ENCODE data around the gene COG7.
"Not testable (repeated sequence)": the region's sequence is repeated elsewhere in the genome, so short reads cannot be mapped to it uniquely, and the experiment has no call there.

The COG7 gene

DNA sequence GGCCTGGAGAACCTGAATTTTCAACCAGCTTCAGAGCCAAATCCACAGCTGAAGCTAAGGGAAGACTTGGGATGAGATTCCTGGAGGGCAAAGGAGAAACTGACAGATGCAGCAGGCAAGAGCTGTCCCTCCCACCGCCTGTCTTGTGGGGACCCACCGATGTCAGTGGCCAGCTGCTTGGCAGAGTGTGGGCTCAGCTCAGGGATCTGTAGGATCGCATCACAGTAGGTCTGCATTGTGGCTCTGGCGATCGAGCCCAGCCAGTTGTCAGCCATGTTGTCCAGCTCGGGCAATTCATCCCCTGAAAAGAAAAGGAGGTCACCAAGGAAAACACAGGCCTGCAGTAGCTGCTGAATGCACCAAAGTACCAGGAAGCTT is 60.8 kb downstream of the COG7 start:
- no peak for DNase-seq (ENCODE audit: low read depth)
- no peak overlapping the region for H3K4me3 ChIP-seq (ENCODE audit: low read depth, low read length)

DNA sequence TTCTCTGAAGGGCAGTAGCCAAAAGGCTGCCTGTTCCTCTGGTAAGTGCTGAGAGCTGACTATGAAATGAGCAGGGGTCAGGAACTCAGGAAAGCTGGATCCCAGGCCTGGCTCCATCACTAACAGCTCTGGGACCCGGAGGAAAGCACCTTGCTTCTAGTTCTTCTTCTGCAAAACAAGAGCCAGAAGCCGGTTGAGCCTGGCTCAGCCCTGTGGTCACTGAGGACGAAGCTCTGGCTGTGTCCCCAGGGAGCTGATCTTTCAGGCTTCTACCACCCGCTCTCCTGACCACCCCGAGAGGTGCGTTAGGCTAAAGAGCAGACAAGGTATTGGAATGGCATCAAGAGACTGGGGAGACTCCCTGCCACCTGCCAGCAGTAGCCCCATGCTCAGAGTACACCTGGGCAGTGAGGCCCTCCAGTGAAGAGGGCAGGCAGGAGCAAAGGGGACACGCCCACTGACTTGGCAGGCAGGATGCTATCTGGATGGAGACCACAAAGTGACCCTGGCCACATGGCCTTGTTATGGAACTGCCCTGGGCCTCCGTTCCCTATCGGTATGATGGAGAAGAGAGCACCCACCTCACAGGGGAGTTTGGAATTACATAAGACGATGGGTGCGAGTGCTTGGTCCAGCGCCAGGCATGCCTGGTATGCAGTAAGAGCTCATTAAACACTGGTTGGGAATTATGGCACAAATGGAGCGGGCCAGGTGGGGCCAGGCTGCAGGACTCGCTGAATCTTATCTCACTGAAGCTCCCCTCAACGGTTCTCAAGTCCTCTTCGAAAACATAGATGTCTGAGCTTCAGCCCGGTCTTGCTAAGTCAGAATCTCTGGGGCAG is 61.4 kb downstream of the COG7 start:
- no peak for DNase-seq (ENCODE audit: low read depth)
- no peak overlapping the region for H3K4me3 ChIP-seq (ENCODE audit: low read depth, low read length)

DNA sequence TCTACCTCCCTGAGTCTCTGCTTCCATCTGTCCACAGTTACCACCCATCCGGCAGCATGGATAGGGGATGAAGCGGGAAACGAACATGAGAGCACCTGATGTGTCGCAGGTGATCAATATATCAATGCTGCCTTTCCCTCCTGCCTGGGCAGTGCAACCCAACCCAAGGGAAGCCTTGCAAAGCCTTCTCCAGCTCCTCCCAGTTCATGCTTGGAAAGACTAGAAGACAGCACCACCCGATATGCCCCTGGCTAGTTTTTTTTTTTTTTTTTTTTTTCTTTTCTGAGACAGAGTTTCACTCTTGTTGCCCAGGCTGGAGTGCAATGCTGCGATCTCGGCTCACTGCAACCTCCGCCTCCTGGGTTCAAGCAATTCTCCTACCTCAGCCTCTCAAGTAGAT is 63.1 kb downstream of the COG7 start:
- H3K4me3 ChIP-seq (ENCODE audit: low read depth, low read length); DNase-seq (ENCODE audit: low read depth): not testable (repeated sequence)

DNA sequence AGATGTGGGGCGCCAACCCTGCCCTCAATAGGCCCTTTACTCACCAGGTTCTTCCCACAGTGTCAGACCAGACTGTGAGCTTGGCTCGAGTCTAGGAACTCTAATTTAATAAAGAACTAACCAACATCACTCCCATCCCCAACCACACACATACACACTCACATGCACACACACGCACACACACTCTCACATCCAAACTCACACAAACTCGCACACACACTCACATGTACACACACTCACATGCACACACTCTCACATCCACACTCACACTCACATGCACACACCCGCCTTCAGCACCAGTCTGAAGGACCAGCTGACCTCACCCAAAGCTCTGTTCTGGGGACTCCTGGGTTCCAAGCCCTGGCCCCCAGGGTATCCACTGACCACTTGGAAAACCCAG is 63.8 kb downstream of the COG7 start:
- H3K4me3 ChIP-seq (ENCODE audit: low read depth, low read length): no peak overlapping the region
- no peak for DNase-seq (ENCODE audit: low read depth)

DNA sequence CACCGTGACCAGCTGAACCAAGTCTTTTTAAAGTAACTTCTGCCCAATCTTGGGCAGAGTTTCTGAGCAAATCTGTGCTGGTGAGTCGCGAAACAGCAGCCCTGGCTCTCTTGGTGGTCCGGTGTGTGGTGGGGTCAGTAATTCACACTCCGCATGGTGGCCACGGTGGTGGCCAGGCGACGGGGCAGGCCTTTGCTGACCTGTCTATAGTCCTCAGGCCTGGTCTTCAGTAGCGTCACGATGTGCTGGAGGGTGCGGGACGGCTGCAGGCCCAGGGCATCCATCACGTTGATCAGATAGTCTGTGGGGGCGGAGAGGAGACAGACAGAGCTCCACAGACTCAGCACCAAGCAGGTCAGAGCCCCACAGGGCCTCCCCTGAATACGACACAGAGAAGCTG is 64.2 kb downstream of the COG7 start:
- no peak overlapping the region for H3K4me3 ChIP-seq (ENCODE audit: low read depth, low read length)
- no peak for DNase-seq (ENCODE audit: low read depth)

DNA sequence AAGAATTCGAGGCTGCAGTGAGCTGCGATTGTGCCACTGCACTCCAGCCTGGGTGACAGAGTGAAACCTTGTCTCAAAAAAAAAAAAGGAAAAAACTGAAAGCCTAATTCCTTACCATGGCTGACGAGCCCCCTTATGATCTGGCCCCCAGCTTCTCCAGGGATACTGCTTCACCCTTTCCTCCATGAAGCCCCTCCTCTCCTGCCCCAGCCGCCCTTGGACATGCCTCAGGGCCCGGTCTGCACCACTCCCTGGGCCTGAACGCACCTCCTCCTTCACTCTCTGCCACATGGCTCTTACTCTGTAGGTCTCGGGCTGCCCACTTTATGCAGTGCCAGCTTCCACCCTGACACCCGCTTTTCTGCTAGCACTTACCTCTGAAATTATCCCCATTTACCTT is 65.3 kb downstream of the COG7 start:
- no peak for DNase-seq (ENCODE audit: low read depth)
- no peak overlapping the region for H3K4me3 ChIP-seq (ENCODE audit: low read depth, low read length)

DNA sequence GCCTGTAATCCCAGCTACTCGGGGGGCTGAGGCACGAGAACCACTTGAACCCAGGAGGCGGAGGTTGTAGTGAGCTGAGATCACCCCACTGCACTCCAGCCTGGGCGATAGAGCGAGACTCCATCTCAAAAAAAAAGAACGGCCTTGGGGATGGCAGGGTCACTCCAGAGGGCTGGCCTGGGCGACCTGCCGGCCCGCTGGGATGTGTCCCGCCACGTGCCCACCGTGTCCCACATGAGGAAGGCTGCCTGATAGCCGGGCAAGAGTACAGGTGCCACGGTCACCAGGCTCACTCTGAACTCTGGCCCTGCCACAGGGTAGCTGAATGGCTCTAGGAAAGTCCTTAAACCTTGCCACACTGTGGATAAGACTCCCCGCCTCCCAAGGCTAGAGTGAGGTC is 67.5 kb downstream of the COG7 start:
- no peak overlapping the region for H3K4me3 ChIP-seq (ENCODE audit: low read depth, low read length)
- no peak for DNase-seq (ENCODE audit: low read depth)

DNA sequence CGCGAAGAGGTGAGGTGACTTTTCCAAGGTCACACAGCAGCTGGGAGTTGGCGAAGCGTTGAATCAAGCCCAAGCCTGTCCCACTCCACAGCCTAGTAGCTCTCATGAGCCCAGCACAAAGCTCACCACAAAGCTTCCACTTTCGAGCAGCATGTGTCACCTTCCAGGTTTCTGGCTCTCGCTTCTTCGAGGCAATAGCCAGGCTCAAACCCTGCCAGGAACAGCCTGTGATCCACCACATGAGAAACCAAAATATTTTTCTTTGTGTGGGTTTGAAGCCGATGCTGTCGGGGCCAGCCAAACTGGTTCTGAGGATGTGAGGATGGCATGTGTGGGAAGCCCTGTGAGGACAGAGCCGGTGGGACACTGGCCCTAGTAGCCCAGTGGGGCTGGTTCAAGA is 68.1 kb downstream of the COG7 start:
- DNase-seq (ENCODE audit: low read depth): no peak
- no peak overlapping the region for H3K4me3 ChIP-seq (ENCODE audit: low read depth, low read length)

DNA sequence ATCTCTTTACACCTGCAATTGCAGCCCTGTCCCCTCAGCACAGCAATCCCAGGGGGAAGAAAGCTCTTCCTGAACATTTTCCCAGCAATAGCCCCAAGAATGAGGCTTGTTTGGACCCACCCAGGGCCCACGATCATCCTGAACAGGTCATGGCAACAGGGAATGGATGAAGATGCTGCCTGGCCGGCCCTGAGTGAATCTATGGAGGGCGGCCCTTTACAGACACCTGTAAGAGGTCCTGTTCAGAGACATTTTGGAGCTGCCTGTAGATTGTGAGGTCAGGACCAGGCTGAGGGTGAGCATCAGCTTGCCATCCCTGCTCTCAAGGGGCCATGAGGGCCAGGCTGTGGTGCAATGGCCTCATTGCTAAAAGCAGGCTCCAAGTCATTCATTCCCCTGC is 69.1 kb downstream of the COG7 start:
- no peak overlapping the region for H3K4me3 ChIP-seq (ENCODE audit: low read depth, low read length)
- no peak for DNase-seq (ENCODE audit: low read depth)

DNA sequence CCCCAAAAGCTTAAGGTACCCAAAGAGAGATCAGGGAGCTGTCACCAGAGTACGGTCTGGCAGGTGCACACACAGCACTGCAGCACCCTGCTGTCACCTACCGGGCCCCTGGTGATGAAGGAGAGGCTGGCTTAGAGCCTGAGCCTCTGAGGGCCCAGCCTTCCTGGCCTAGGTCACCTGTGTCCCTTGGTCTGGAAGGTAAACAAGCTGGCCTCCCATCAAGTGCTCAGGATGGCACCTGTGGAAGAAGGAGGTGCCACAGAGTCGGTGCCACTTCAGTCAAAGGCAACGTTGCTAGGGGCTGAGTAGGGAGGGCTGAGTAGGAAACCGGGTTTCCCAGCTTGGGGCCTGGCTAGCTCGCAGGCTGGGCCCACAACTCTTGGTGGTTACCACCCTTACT is 70.7 kb downstream of the COG7 start:
- H3K4me3 ChIP-seq (ENCODE audit: low read depth, low read length): no peak overlapping the region
- DNase-seq (ENCODE audit: low read depth): no peak

DNA sequence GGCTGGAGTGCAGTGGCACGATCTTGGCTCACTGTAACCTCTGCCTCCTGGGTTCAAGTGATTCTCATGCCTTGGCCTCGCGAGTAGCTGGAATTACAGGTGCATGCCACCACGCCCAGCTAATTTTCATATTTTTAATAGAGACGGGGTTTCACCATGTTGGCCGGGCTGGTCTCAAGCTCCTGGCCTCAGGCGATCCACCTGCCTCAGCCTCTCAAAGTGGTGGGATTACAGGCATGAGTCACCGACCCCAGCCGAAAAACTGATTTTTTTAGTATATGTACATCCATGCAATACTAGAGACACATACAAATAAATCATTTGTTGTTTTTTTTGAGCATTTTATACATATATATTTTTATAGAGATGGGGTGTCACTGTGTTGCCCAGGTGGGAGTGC is 71.3 kb downstream of the COG7 start:
- H3K4me3 ChIP-seq (ENCODE audit: low read depth, low read length); DNase-seq (ENCODE audit: low read depth): not testable (repeated sequence)

DNA sequence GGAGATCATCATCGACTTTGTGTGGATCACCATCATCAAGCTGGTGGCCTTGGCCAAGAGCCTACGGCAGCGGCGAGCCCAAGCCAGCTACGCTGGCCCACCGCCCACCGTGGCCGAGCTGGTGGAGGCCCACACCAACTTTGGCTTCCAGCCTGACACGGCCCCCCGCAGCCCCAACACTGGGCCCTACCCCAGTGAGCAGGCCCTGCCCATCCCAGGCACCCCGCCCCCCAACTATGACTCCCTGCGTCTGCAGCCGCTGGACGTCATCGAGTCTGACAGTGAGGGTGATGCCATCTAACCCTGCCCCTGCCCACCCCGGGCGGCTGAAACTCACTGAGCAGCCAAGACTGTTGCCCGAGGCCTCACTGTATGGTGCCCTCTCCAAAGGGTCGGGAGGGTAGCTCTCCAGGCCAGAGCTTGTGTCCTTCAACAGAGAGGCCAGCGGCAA is 72.5 kb downstream of the COG7 start:
- no peak overlapping the region for H3K4me3 ChIP-seq (ENCODE audit: low read depth, low read length)
- no peak for DNase-seq (ENCODE audit: low read depth)

DNA sequence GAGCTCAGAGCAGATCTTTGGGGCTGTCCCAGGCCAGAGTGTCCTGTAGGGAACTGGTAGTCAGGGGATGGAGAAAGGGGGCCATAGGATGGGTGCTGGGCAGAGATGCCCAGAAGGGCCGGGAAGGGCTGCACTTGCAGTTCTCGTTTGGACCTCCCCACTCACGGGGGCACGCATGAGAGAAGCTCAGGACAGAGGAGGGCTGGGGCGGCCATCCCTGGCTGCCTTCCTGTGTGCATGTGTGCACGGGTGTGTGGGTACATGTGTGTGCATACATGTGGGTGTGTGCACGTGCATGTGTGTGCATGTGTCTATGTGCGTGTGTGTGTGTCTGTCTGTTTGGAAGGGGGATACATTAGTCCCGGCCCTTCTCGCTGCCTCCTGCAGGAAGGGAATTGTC is 73.3 kb downstream of the COG7 start:
- DNase-seq (ENCODE audit: low read depth): no peak
- H3K4me3 ChIP-seq (ENCODE audit: low read depth, low read length): no peak overlapping the region

DNA sequence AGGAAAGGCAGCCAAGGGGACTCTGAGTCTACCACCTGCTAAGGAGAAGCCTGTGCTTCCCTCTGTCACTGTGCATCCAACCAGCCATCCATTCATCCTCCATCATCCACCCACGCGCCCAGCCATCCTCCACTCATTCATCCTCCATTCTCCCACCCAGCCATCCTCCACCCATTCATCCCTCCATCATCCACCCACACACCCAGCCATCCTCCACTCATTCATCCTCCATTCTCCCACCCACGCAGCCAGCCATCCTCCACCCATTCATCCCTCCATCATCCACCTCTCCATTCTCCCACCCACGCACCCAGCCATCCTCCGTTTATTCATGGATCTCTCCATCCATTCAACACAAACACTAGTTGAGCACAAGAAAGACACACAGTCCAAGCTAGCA is 74.1 kb downstream of the COG7 start:
- DNase-seq (ENCODE audit: low read depth): no peak
- no peak overlapping the region for H3K4me3 ChIP-seq (ENCODE audit: low read depth, low read length)

DNA sequence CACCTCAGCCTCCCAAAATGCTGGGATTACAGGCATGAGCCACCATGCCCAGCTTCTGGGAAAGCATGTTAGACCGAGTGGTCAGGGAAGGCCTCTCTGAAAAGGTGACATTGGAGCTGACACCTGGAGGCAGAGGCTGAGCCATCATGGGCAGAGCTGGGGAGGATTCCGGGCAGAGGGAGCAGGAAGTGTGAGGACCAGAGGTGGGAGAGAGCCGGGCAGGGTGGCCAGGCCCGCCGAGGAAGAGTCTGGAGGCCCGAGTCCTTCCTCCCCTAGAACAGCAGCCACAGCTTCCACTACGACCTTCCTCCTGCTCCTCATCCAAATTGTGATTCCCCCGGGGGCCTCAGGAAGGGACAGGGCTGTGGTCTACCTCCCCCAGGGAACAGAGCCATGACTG is 74.7 kb downstream of the COG7 start:
- H3K4me3 ChIP-seq (ENCODE audit: low read depth, low read length): no peak overlapping the region
- no peak for DNase-seq (ENCODE audit: low read depth)

DNA sequence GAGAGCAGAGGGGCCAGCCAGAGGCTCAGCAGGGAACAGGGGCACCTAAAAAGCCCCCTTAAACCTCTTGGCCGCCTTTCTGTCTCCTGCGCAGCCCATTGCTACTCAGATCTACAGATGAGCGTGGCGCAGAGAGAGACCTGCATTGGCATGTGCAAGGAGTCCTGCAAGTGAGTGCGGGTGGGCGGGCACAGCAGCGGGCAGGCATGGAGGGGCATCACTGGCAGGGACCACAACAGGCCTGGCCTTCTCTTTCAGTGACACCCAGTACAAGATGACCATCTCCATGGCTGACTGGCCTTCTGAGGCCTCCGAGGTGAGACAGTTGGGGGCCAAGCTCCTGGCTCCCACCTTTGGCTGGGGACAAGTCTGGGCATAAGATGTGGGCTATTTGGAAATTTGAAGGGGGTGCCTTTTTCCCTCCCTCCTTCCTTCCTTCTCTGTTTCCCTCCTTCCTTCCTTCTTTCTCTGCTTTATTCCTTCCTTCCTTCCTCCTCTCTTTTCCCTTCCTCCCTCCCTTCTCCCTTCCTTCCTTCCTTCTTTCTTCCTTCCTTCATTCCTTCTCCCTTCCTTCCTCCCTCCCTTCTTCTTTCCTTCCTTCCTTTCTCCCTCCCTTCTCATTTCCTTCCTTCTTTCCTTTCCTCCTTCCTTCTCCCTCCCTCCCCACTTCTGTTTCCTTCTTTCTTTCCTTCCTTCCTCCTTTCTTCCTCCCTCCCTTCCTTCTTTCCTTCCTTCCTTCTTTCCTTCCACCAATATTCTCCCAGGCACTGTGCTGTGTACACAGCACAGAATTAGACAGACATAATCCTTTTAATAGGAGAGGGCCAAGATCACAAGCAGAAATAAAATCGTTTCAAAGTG is 75.7 kb downstream of the COG7 start:
- H3K4me3 ChIP-seq (ENCODE audit: low read depth, low read length): no peak overlapping the region

DNA sequence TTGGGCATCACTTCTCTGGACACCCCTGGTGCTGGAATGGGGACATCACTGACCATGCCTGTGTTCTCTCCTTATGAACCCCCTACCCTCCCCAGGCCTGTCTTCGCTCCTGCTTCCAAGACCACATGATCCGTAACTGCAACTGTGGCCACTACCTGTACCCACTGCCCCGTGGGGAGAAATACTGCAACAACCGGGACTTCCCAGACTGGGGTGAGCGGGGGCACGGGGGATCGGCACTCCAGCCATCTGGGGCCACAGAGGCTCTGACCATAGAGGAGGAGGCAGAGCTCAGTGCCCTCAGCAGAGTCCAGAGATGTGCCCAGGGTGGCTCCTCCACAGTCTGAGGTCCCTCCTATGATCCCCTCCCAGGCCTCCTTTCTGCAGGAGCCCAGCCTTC is 77.3 kb downstream of the COG7 start:
- H3K4me3 ChIP-seq (ENCODE audit: low read depth, low read length): no peak overlapping the region
- no peak for DNase-seq (ENCODE audit: low read depth)

More for the DNA sequence above, 75.7 kb downstream of the COG7 start:
- no peak for DNase-seq (ENCODE audit: low read depth)

DNA sequence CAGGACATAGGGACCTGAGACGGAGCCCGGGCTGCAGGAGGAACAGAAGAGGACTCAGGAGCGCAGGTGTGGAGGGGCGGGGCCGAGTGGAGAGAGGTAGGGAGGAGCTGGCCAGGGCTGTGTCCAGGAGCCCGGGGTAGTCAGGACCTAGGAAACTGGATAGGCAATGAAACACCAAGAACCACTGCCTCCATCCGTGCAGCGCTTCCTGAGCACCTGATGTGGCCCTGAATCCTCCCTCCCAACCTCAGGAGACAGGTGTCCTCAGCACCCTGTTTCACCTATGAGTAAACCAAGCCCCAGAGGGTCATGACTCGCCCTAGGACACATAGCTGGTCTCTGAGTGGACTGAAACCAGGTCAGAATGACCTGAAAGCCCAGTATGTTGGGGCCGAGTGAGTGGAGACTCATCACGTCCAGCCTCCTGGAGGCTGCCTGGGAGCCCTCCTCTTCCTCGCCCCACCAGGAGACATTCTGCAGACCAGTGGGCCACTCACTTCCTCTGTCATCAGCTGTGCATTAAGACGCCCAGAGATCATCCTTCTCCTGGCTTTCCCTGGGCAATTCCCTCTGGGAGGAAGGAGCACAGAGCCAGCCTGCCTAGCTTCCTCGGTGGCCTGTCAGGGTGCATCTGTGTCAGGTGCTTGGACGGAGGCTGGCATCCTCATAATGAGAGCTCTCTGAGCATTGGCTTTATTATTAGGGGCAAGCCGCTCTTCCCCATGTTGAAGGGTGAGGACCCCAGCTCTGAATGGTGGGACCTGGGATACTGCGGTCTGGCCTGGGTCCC is 78.1 kb downstream of the COG7 start:
- no peak for DNase-seq (ENCODE audit: low read depth)
- H3K4me3 ChIP-seq (ENCODE audit: low read depth, low read length): no peak overlapping the region

DNA sequence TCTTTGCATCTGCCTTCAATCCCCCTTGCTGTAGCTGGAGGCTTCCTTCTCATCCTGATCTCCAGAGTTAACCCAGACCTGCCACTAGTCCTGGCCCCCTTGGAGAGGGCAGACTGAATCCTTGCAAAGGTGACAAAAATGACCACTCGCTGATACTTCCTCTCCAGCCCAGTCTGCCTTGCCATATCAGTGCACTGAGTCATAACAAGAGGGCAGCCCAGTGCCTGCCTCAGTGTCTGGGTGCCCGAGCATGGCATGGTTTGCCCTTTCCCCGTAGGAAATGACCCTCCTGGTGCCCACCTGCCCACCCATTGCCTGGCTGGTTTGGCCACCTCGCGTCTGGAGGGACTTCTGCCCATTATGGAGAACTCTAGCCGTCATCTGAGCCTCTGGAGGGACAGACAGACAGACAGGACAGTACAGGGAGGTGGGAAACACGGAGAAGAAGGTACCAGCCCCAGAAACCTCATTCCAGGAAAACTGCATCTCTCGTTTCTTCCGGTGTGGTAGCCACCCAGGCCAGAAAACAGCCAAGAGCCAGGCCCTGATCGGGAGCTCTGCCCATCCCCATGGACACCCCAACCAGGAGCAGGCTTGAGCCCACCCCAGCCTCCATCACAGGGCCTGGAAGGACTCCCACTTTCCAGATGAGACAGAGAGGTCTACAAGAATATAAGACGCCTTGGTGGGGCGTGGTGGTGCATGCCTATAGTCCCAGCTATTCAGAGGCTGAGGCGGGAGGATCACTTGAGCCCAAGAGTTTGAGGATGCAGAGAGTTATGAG is 79.4 kb downstream of the COG7 start:
- no peak overlapping the region for H3K4me3 ChIP-seq (ENCODE audit: low read depth, low read length)
- no peak for DNase-seq (ENCODE audit: low read depth)
